PFSK-1 (cell line): Measurements from ENCODE around the gene FYB2.

Experiments
- FOXP2 ChIP-seq: optimal IDR thresholded peaks from 2 replicates; pipeline ENCODE3; 2011; ENCODE audit warnings: borderline replicate concordance, control low read depth, inconsistent platforms; ENCODE audit not compliant: insufficient read depth; ENCODE audit errors: extremely low read length, extremely low read depth
- POLR2AphosphoS5 ChIP-seq: IDR thresholded peaks from 2 replicates; pipeline ENCODE4 v1.6.1; 2012; ENCODE audit warnings: low read depth, mild to moderate bottlenecking, control low read depth, low read length, moderate library complexity
- SIN3A ChIP-seq: IDR thresholded peaks from 2 replicates; pipeline ENCODE4 v1.6.1; 2012; ENCODE audit warnings: mild to moderate bottlenecking, low read length, moderate library complexity, borderline replicate concordance; ENCODE audit not compliant: insufficient read depth
- TAF1 ChIP-seq: IDR thresholded peaks from 2 replicates; pipeline ENCODE4 v1.6.1; 2012; ENCODE audit warnings: low read length, control low read depth, borderline replicate concordance; ENCODE audit not compliant: insufficient read depth
- TF ChIP-seq, protein P1 (sequence below), 2 experiments: IDR thresholded peaks; 2 replicates each; pipeline versions ENCODE4 v1.6.1 to v1.8.0; 2011 to 2012; ENCODE audit warnings: low read depth in 2 of 2, low read length in 2 of 2, control low read depth in 1 of 2, inconsistent platforms in 1 of 2, mild to moderate bottlenecking in 1 of 2, moderate library complexity in 1 of 2; ENCODE audit not compliant: insufficient read depth in 1 of 2

The FYB2 gene

DNA sequence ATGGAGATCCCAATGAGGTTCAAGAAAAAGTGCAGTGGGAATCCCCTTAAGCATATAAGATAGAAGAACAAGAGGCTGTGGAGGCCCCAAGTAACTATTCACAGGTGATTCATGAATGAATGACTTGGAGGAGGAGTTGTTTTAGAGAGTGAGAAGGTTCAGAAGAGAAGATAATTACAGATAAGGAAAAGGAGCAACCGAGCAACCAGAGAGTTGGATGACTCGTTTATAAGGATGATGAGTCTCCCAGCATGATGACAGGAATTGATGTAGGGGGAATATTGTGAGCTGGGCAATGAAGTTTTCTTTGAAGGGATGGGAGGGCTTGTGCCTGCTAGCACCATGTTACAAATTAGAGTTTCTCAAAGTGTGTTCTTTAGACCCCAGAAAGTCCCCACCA, 45.2 kb upstream of the FYB2 start:
- TF ChIP-seq FOXP2 (no peak), TAF1 (no peak), POLR2AphosphoS5 (no peak), SIN3A (no peak)
- TF ChIP-seq, protein P1, sequence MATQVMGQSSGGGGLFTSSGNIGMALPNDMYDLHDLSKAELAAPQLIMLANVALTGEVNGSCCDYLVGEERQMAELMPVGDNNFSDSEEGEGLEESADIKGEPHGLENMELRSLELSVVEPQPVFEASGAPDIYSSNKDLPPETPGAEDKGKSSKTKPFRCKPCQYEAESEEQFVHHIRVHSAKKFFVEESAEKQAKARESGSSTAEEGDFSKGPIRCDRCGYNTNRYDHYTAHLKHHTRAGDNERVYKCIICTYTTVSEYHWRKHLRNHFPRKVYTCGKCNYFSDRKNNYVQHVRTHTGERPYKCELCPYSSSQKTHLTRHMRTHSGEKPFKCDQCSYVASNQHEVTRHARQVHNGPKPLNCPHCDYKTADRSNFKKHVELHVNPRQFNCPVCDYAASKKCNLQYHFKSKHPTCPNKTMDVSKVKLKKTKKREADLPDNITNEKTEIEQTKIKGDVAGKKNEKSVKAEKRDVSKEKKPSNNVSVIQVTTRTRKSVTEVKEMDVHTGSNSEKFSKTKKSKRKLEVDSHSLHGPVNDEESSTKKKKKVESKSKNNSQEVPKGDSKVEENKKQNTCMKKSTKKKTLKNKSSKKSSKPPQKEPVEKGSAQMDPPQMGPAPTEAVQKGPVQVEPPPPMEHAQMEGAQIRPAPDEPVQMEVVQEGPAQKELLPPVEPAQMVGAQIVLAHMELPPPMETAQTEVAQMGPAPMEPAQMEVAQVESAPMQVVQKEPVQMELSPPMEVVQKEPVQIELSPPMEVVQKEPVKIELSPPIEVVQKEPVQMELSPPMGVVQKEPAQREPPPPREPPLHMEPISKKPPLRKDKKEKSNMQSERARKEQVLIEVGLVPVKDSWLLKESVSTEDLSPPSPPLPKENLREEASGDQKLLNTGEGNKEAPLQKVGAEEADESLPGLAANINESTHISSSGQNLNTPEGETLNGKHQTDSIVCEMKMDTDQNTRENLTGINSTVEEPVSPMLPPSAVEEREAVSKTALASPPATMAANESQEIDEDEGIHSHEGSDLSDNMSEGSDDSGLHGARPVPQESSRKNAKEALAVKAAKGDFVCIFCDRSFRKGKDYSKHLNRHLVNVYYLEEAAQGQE (IDR thresholded peaks at IDR 0.05; ENCODE audit: insufficient read depth in 1 of 2, low read depth in 2 of 2, low read length in 2 of 2): no peak

DNA sequence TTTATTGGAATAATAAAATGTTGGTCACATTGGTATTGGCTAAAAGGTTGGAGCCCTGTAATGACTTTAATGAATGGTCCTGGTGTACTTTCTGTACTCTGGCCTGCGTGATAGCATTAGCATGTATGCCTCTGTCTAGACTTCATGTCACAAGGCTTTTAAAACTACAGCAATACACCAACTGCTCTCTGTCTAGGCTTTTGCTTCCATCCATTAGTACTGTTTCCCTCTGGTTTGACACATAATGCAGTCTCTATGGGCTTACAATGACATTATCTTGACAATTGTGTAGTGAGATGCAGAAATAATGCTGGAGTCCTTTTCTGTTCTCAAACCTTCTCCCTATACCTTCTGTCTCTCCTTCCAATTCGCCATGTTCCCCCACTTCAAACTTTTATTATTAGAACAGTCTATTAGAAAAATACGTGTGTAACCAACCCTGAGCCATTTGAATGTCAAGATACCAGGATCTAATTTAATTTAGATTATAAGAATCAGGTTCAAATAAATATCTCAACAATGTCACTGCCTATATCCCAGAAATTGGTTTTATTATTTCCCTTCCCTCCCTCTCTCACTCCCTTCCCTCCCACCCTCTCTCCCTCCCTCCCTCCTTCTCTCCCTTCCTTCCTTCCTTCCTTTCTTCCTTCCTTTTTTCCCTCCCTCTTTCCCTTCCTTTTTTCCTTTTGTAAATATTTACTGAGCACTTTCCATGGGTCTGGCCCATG, 44.2 kb upstream of the FYB2 start:
- TF ChIP-seq FOXP2 (no peak), SIN3A (no peak), POLR2AphosphoS5 (no peak), TAF1 (no peak)
- TF ChIP-seq, protein P1 (IDR thresholded peaks at IDR 0.05; ENCODE audit: insufficient read depth in 1 of 2, low read depth in 2 of 2, low read length in 2 of 2): no peak

DNA sequence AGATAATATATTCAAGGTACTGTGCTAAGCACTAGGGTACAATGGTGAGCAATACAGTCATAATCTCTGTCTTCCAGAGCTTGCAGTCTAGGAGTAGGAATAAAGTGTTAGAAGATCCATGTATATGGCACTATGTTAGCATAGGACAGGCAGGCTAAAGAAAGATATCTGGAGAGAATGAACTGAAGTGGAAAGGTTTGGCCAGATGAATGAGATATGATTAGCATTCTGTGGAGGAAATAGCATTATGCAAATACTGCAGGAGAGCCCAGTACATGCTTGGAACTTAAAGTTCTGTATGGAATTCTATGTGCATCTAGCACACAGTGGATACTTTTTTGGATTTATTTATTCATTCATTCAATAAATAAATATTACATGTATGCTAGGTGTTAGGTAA, 40.1 kb upstream of the FYB2 start:
- no peak for TF ChIP-seq TAF1
- no peak for TF ChIP-seq SIN3A
- TF ChIP-seq POLR2AphosphoS5: no peak

DNA sequence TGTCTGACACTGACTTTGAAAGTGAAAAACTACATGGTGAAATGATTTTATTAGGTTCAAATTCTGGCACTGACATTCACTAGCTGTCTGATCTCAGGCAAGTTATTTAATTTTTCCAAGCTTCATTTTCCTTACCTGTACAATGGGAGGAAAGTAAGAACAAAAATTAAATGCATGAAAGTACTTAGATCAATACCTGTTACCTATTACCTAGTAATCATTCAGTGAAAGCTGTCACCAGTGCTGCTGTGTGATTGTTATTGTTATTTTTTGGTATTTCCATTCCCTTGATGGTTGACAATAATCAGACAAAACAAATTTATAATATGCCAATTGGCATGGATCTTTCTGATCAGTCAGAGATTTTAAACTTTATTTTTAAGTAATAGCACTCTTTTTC, 37.0 kb upstream of the FYB2 start:
- TF ChIP-seq, protein P1 (IDR thresholded peaks at IDR 0.05; ENCODE audit: insufficient read depth in 1 of 2, low read depth in 2 of 2, low read length in 2 of 2): no peak
- TF ChIP-seq TAF1 (no peak), SIN3A (no peak), FOXP2 (no peak), POLR2AphosphoS5 (no peak)

DNA sequence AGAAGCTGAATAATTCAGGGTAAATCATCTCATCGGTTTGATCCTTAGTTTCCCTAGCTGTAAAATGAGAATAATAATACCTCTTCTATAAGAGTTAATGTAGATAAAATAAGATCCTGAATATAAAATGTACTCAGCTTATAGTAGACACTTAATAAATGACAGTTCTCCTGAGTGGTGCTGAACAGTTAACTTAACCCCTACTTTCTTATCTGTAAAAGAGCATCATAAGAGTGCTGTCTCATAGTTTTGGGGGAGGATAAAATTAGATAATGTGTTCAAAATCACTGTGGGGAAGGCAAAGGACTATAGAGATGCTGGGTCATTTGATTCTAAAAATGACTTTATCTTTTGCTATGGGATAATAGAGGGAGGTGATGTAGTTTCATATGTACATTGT, 36.0 kb upstream of the FYB2 start:
- TF ChIP-seq, protein P1 (IDR thresholded peaks at IDR 0.05; ENCODE audit: insufficient read depth in 1 of 2, low read depth in 2 of 2, low read length in 2 of 2): no peak
- TF ChIP-seq FOXP2 (no peak), POLR2AphosphoS5 (no peak), TAF1 (no peak), SIN3A (no peak)
